SK-N-SH treated with all-trans-retinoic acid at 6 μM for 48 hours (cell line): Measurements from ENCODE around the gene MED27.

Experiments
- ARNTL ChIP-seq: fragments of 450-650 bp; formaldehyde crosslinking; IDR thresholded peaks from 2 replicates; pipeline ENCODE4 v1.5.0; 2020; ENCODE audit warnings: low read depth, mild to moderate bottlenecking, moderate library complexity, borderline replicate concordance
- ESRRG ChIP-seq: fragments of 250-450 bp; sonication (Bioruptor Pico); IDR thresholded peaks from 2 replicates; pipeline ENCODE4 v1.6.1; 2021; ENCODE audit warnings: mild to moderate bottlenecking
- GLIS3 ChIP-seq: fragments of 250-450 bp; sonication (Bioruptor Pico); IDR thresholded peaks from 2 replicates; pipeline ENCODE4 v1.5.0; 2020; ENCODE audit warnings: mild to moderate bottlenecking, moderate library complexity
- ISL1 ChIP-seq: fragments of 250-450 bp; sonication (Bioruptor Pico); IDR thresholded peaks from 2 replicates; pipeline ENCODE4 v2.1.2; 2022; ENCODE audit warnings: mild to moderate bottlenecking, moderate library complexity
- TCF4 ChIP-seq: fragments of 250-450 bp; sonication (Bioruptor Pico); IDR thresholded peaks from 2 replicates; pipeline ENCODE4 v1.8.0; 2021; ENCODE audit warnings: mild to moderate bottlenecking, moderate library complexity, borderline replicate concordance
- TOX ChIP-seq: fragments of 250-450 bp; sonication (Bioruptor Pico); IDR thresholded peaks from 2 replicates; pipeline ENCODE4 v1.8.0; 2021; ENCODE audit warnings: mild to moderate bottlenecking, moderate library complexity, borderline replicate concordance
- ZFP3 ChIP-seq: fragments of 250-450 bp; sonication (Bioruptor Pico); IDR thresholded peaks from 2 replicates; pipeline ENCODE4 v1.5.0; 2020; ENCODE audit warnings: mild to moderate bottlenecking, moderate library complexity
- ZFP30 ChIP-seq: fragments of 450-650 bp; formaldehyde crosslinking; IDR thresholded peaks from 2 replicates; pipeline ENCODE4 v1.5.0; 2022; ENCODE audit warnings: mild to moderate bottlenecking, moderate library complexity
- TF ChIP-seq, protein P1 (sequence below): fragments of 250-450 bp; sonication (Bioruptor Pico); IDR thresholded peaks from 2 replicates; pipeline ENCODE4 v1.5.1; 2020; ENCODE audit warnings: low read depth, mild to moderate bottlenecking, moderate library complexity
- TF ChIP-seq, protein P2 (sequence below): fragments of 250-450 bp; sonication (Bioruptor Pico); IDR thresholded peaks from 2 replicates; pipeline ENCODE4 v1.8.0; 2020; ENCODE audit warnings: mild to moderate bottlenecking, moderate library complexity, borderline replicate concordance
- TF ChIP-seq, protein P3 (sequence below): fragments of 250-450 bp; sonication (Bioruptor Pico); IDR thresholded peaks from 2 replicates; pipeline ENCODE4 v1.8.0; 2021; ENCODE audit warnings: low read depth, mild to moderate bottlenecking, moderate library complexity, borderline replicate concordance

DNA sequence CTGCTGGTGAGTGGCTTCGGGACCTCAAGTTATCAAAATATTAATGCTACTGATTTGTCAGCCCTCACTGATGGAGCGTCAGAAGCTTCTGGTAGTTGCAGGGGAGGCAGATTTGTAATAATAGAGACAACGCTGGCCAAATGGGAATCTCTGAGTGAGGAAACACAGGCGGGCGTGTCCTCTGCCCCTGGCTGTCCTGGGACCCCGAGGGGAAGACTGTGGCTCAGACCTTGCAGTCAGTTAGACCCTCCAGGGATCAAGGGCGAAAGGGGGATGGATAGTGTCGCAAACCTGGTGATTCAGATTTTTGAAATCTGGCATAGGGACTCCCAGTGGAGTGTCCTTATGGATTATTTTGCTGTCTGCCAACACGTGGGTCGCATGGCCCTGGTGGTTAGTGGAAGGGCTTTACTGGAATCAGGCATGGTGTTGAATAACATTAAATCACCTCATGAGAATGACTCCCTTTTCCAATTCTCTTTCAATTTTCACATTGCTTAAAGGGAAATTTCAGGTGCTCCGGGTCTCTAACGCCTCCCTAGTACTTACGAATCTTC lies 47.1 kb upstream of the MED27 start:
- TF ChIP-seq TOX (CRISPR knock-in tag) (no peak), ARNTL (CRISPR knock-in tag) (no peak), GLIS3 (CRISPR knock-in tag) (no peak), TCF4 (CRISPR knock-in tag) (no peak), ZFP3 (no peak), ZFP30 (CRISPR knock-in tag) (no peak), ISL1 (CRISPR knock-in tag) (no peak), ESRRG (CRISPR knock-in tag) (no peak)
- TF ChIP-seq, protein P1, sequence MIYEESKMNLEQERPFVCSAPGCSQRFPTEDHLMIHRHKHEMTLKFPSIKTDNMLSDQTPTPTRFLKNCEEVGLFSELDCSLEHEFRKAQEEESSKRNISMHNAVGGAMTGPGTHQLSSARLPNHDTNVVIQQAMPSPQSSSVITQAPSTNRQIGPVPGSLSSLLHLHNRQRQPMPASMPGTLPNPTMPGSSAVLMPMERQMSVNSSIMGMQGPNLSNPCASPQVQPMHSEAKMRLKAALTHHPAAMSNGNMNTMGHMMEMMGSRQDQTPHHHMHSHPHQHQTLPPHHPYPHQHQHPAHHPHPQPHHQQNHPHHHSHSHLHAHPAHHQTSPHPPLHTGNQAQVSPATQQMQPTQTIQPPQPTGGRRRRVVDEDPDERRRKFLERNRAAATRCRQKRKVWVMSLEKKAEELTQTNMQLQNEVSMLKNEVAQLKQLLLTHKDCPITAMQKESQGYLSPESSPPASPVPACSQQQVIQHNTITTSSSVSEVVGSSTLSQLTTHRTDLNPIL: no peak
- TF ChIP-seq, protein P2, sequence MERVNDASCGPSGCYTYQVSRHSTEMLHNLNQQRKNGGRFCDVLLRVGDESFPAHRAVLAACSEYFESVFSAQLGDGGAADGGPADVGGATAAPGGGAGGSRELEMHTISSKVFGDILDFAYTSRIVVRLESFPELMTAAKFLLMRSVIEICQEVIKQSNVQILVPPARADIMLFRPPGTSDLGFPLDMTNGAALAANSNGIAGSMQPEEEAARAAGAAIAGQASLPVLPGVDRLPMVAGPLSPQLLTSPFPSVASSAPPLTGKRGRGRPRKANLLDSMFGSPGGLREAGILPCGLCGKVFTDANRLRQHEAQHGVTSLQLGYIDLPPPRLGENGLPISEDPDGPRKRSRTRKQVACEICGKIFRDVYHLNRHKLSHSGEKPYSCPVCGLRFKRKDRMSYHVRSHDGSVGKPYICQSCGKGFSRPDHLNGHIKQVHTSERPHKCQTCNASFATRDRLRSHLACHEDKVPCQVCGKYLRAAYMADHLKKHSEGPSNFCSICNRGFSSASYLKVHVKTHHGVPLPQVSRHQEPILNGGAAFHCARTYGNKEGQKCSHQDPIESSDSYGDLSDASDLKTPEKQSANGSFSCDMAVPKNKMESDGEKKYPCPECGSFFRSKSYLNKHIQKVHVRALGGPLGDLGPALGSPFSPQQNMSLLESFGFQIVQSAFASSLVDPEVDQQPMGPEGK: no peak
- TF ChIP-seq, protein P3, sequence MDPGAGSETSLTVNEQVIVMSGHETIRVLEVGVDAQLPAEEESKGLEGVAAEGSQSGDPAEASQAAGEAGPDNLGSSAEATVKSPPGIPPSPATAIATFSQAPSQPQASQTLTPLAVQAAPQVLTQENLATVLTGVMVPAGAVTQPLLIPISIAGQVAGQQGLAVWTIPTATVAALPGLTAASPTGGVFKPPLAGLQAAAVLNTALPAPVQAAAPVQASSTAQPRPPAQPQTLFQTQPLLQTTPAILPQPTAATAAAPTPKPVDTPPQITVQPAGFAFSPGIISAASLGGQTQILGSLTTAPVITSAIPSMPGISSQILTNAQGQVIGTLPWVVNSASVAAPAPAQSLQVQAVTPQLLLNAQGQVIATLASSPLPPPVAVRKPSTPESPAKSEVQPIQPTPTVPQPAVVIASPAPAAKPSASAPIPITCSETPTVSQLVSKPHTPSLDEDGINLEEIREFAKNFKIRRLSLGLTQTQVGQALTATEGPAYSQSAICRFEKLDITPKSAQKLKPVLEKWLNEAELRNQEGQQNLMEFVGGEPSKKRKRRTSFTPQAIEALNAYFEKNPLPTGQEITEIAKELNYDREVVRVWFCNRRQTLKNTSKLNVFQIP (CRISPR knock-in tag): no peak
